Tracheal epithelial cell (primary cell): ENCODE results near the gene PHLDA1. TPM values are rescaled to one million over a fixed set of nuclear protein-coding genes. Genes with fewer than 3 reads are reported as not detected.

ENCODE experiments used
- total RNA-seq: library from RNA; depleted of rRNA; stranded (reverse); fragments of >200 nt; gene quantifications from 2 replicates; pipeline ENCODE4 v1.2.1, GENCODE V29; 2014

The PHLDA1 gene
- total RNA-seq: 26.9 and 40.7 TPM in 2 replicates

DNA sequence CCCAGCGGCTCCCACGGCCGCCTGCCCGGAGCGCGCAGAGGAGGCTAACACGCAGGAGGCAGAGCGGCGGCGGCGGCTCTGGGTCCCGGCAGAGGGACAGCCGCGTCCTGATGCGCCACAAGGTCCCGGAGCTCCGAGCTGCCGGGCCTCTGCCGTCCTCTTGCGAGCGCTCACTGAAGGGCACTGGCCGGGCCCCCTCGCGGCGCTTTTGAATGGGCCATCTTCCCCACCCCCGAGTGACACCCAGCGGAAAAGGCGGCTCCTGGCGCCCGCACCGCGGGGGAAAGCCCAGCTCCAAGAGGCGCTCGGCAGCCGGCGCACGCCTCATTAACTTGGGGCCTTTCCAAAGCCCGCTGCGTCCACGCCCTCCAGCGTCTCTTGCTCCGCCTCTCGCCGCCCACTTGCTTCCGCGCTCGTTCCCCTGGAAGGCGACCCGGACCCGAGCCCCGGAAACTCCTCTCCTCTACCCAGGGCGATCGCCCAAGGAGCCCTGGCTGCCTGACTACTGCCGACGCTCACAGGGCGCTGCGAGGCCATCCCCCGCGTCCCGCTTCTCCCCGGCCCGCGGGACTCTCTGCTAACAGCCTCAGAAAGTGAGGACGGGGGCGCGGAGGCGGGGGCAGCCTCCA is at the start of gene PHLDA1:
TSS of gene PHLDA1 (minus strand) at position 363 of the 629 bp plus-strand sequence.

Other genes with a start within 250 kb of the PHLDA1 start
- 224 and 237 TPM in 2 replicates for gene NAP1L1, start 52.9 kb upstream of the PHLDA1 start, total RNA-seq